HEK293 (cell line): ENCODE data around the gene MARCOL.

Experiments
- REST ChIP-seq: fragments of 450-650 bp; formaldehyde crosslinking; IDR thresholded peaks from 2 replicates; pipeline ENCODE4 v1.5.1; 2016; ENCODE audit warnings: missing biosample characterization, missing genetic modification characterization
- TF ChIP-seq, protein P1 (sequence below): fragments of 450-650 bp; formaldehyde crosslinking; IDR thresholded peaks from 2 replicates; pipeline ENCODE4 v1.5.1; 2016; ENCODE audit warnings: missing biosample characterization, missing genetic modification characterization

GRCh38 chr5:148255456-148255855 is 17.1 kb downstream of the MARCOL start:
- TF ChIP-seq, protein P1, sequence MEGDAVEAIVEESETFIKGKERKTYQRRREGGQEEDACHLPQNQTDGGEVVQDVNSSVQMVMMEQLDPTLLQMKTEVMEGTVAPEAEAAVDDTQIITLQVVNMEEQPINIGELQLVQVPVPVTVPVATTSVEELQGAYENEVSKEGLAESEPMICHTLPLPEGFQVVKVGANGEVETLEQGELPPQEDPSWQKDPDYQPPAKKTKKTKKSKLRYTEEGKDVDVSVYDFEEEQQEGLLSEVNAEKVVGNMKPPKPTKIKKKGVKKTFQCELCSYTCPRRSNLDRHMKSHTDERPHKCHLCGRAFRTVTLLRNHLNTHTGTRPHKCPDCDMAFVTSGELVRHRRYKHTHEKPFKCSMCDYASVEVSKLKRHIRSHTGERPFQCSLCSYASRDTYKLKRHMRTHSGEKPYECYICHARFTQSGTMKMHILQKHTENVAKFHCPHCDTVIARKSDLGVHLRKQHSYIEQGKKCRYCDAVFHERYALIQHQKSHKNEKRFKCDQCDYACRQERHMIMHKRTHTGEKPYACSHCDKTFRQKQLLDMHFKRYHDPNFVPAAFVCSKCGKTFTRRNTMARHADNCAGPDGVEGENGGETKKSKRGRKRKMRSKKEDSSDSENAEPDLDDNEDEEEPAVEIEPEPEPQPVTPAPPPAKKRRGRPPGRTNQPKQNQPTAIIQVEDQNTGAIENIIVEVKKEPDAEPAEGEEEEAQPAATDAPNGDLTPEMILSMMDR (tag by site-specific recombination) = no peak
- no peak for TF ChIP-seq REST (tag by site-specific recombination)
